Measurements from ENCODE around the gene TKTL2. TPM values are rescaled to one million over a fixed set of nuclear protein-coding genes. Genes with fewer than 3 reads are reported as not detected.
"Not testable (repeated sequence)": the region's sequence is repeated elsewhere in the genome, so short reads cannot be mapped to it uniquely, and the experiment has no call there.

The TKTL2 gene
- total RNA-seq, 1 experiment from 2014 or later = not detected

- Histone ChIP-seq H3K27me3 (ENCODE audit: control insufficient read depth, insufficient read depth, low read length) (no peaks in the 10 kb centered on the region), H3K9me3 (ENCODE audit: control insufficient read depth, insufficient read depth, low read depth, low read length) (no peaks in the 10 kb centered on the region), H3K27ac (ENCODE audit: low read length) (no peak overlapping the region), H3K36me3 (ENCODE audit: control insufficient read depth, insufficient read depth, low read length) (no peaks in the 10 kb centered on the region), H3K4me1 (ENCODE audit: control insufficient read depth, insufficient read depth, low read length) (no peaks in the 10 kb centered on the region), H3K4me3 (ENCODE audit: low read depth in 2 of 2, low read length in 2 of 2) (no peak overlapping the region)
- intact Hi-C loops (cut with micrococcal nuclease; ENCODE audit: unreplicated experiment) = no loop called here
- BruUV-seq (replicated peaks) = no TSS peak
- ChIA-PET POLR2A (no interaction called here), CTCF (no interaction called here)
- no peak for TF ChIP-seq TCF7L2 (IDR thresholded peaks at IDR 0.05; ENCODE audit: low read depth, low read length)
- TF ChIP-seq REST (IDR thresholded peaks at IDR 0.05; ENCODE audit: insufficient read depth in 1 of 2, low read depth in 2 of 2, low read length in 1 of 2) = no peak
- TF ChIP-seq CTCF (IDR thresholded peaks at IDR 0.05) = no peak
- TF ChIP-seq POLR2AphosphoS5 (IDR thresholded peaks at IDR 0.05; ENCODE audit: low read depth, low read length) = no peak
- no peak for TF ChIP-seq SIN3A (IDR thresholded peaks at IDR 0.05; ENCODE audit: borderline replicate concordance, insufficient read depth, low read depth, low read length)
- ATAC-seq (no peak), DNase-seq (ENCODE audit: low read depth, low spot score) (no peak)
- in situ Hi-C loops (cut with HindIII; ENCODE audit: low pct_unique_long_range_greater_than_20kb, low sequenced_read_pairs) = no loop called here
Observed at GRCh38 chr4:163447481-163447880, 26.1 kb downstream of the TKTL2 start.

- H3K4me3 ChIP-seq (ENCODE audit: low read depth in 2 of 2, low read length in 2 of 2); ATAC-seq; in situ Hi-C loops (cut with HindIII; ENCODE audit: low pct_unique_long_range_greater_than_20kb, low sequenced_read_pairs); H3K9me3 ChIP-seq (ENCODE audit: control insufficient read depth, insufficient read depth, low read depth, low read length); POLR2A ChIA-PET; BruUV-seq (replicated peaks); H3K27me3 ChIP-seq (ENCODE audit: control insufficient read depth, insufficient read depth, low read length); H3K36me3 ChIP-seq (ENCODE audit: control insufficient read depth, insufficient read depth, low read length); DNase-seq (ENCODE audit: low read depth, low spot score); CTCF ChIA-PET; H3K4me1 ChIP-seq (ENCODE audit: control insufficient read depth, insufficient read depth, low read length); intact Hi-C loops (cut with micrococcal nuclease; ENCODE audit: unreplicated experiment); H3K27ac ChIP-seq (ENCODE audit: low read length): not testable (repeated sequence)
Observed at GRCh38 chr4:163447023-163447422, 26.5 kb downstream of the TKTL2 start.

GRCh38 chr4:163440040-163440439 lies 33.5 kb downstream of the TKTL2 start:
- ATAC-seq (no peak), DNase-seq (ENCODE audit: low read depth, low spot score) (no peak)
- TF ChIP-seq REST (IDR thresholded peaks at IDR 0.05; ENCODE audit: insufficient read depth in 1 of 2, low read depth in 2 of 2, low read length in 1 of 2) (no peak), CTCF (IDR thresholded peaks at IDR 0.05) (no peak), SIN3A (IDR thresholded peaks at IDR 0.05; ENCODE audit: borderline replicate concordance, insufficient read depth, low read depth, low read length) (no peak), TCF7L2 (IDR thresholded peaks at IDR 0.05; ENCODE audit: low read depth, low read length) (no peak), POLR2AphosphoS5 (IDR thresholded peaks at IDR 0.05; ENCODE audit: low read depth, low read length) (no peak)
- in situ Hi-C loops (cut with HindIII; ENCODE audit: low pct_unique_long_range_greater_than_20kb, low sequenced_read_pairs) (no loop called here), intact Hi-C loops (cut with micrococcal nuclease; ENCODE audit: unreplicated experiment) (no loop called here)
- H3K9me3 ChIP-seq (ENCODE audit: control insufficient read depth, insufficient read depth, low read depth, low read length) = no peaks in the 10 kb centered on the region
- no TSS peak for BruUV-seq (replicated peaks)
- H3K36me3 ChIP-seq (ENCODE audit: control insufficient read depth, insufficient read depth, low read length) = no peaks in the 10 kb centered on the region
- no peak overlapping the region for H3K4me3 ChIP-seq (ENCODE audit: low read depth in 2 of 2, low read length in 2 of 2)
- H3K27me3 ChIP-seq (ENCODE audit: control insufficient read depth, insufficient read depth, low read length) = no peaks in the 10 kb centered on the region
- no peak overlapping the region for H3K27ac ChIP-seq (ENCODE audit: low read length)
- H3K4me1 ChIP-seq (ENCODE audit: control insufficient read depth, insufficient read depth, low read length) = no peaks in the 10 kb centered on the region
- ChIA-PET CTCF (no interaction called here), POLR2A (no interaction called here)

Measured in Panc1 (cell line).